GM23338 (cell line): Measurements from ENCODE around the gene FAM83B. TPM values are rescaled to one million over a fixed set of nuclear protein-coding genes. Genes with fewer than 3 reads are reported as not detected.
A peak's percentile ranks its signal among the peaks of the same experiment; 100 is the strongest.
"Not testable (repeated sequence)": the region's sequence is repeated elsewhere in the genome, so short reads cannot be mapped to it uniquely, and the experiment has no call there.

Experiments used
- ATAC-seq: fragments of 200-7000 bp; cut with Tn5 transposase; 3 replicates; pipeline ENCODE4 v1.9.1; 2020
- DNase-seq: peaks from one replicate; pipeline ENCODE4 v3.0.0-alpha.2; 2015; ENCODE audit warnings: low spot score
- H2AFZ ChIP-seq: fragments of 200-600 bp; sonication (generic); 2 replicates; pipeline ENCODE4 v1.8.0; 2016; ENCODE audit warnings: antibody characterized with exemption, mild to moderate bottlenecking, moderate library complexity
- H3F3A ChIP-seq: fragments of 200-600 bp; sonication (generic); replicated peaks from 2 replicates; pipeline ENCODE4 v1.8.0; 2017; ENCODE audit warnings: antibody characterized with exemption, mixed run types, low read depth
- H3K27ac ChIP-seq: fragments of 200-600 bp; sonication (generic); 2 replicates; pipeline ENCODE4 v1.6.1; 2016; ENCODE audit warnings: low read depth
- H3K27me3 ChIP-seq: fragments of 200-600 bp; sonication (generic); 2 replicates; pipeline ENCODE4 v1.8.0; 2016; ENCODE audit warnings: mild to moderate bottlenecking, mixed run types, moderate library complexity; ENCODE audit not compliant: insufficient read depth
- H3K36me3 ChIP-seq: fragments of 200-600 bp; sonication (generic); 2 replicates; pipeline ENCODE4 v1.8.0; 2016; ENCODE audit warnings: mild to moderate bottlenecking; ENCODE audit not compliant: insufficient read depth
- H3K4me1 ChIP-seq: fragments of 200-600 bp; sonication (generic); 2 replicates; pipeline ENCODE4 v1.8.0; 2016; ENCODE audit warnings: mild to moderate bottlenecking, moderate library complexity; ENCODE audit not compliant: insufficient read depth
- H3K4me2 ChIP-seq: fragments of 200-600 bp; sonication (generic); 2 replicates; pipeline ENCODE4 v1.7.1; 2017; ENCODE audit warnings: mixed run types
- H3K4me3 ChIP-seq: fragments of 200-600 bp; sonication (generic); 2 replicates; pipeline ENCODE4 v1.6.1; 2016; ENCODE audit warnings: mixed run types
- H3K79me2 ChIP-seq: fragments of 200-600 bp; sonication (generic); replicated peaks from 2 replicates; pipeline ENCODE4 v1.8.0; 2017; ENCODE audit warnings: mild to moderate bottlenecking; ENCODE audit not compliant: insufficient read depth
- H3K9me2 ChIP-seq: fragments of 200-600 bp; sonication (generic); 2 replicates; pipeline ENCODE4 v1.8.0; 2017; ENCODE audit not compliant: insufficient read depth
- H4K20me1 ChIP-seq: fragments of 200-600 bp; sonication (generic); replicated peaks from 2 replicates; pipeline ENCODE4 v1.8.0; 2017; ENCODE audit warnings: mild to moderate bottlenecking; ENCODE audit not compliant: insufficient read depth
- H3K27ac Mint-ChIP-seq: 2 replicates; pipeline ENCODE4 v1.8.0; 2020; ENCODE audit warnings: inconsistent platforms, mild to moderate bottlenecking, moderate library complexity, mixed read lengths
- H3K27me3 Mint-ChIP-seq: 3 replicates; pipeline ENCODE4 v1.8.0; 2022; ENCODE audit warnings: low read depth, mild to moderate bottlenecking, moderate library complexity, mixed read lengths, inconsistent platforms; ENCODE audit not compliant: insufficient read depth, poor library complexity
- H3K36me3 Mint-ChIP-seq: 3 replicates; pipeline ENCODE4 v1.8.0; 2021; ENCODE audit warnings: low read depth, mild to moderate bottlenecking, inconsistent platforms, moderate library complexity, mixed read lengths
- H3K4me1 Mint-ChIP-seq: 3 replicates; pipeline ENCODE4 v1.8.0; 2020; ENCODE audit warnings: mild to moderate bottlenecking, inconsistent platforms, mixed read lengths
- H3K4me3 Mint-ChIP-seq: 3 replicates; pipeline ENCODE4 v1.8.0; 2021; ENCODE audit warnings: moderate library complexity, mild to moderate bottlenecking, inconsistent platforms, mixed read lengths
- H3K9me3 Mint-ChIP-seq: 3 replicates; pipeline ENCODE4 v1.8.0; 2020; ENCODE audit warnings: moderate library complexity, mild to moderate bottlenecking, inconsistent platforms, mixed read lengths
- CREB1 ChIP-seq: fragments of 250-450 bp; sonication (Bioruptor Pico); IDR thresholded peaks from 2 replicates; pipeline ENCODE4 v1.5.0; 2020; ENCODE audit warnings: low read depth, mild to moderate bottlenecking, moderate library complexity
- CTCF ChIP-seq, 2 experiments: fragments of 200-600 bp in 1 of 2; sonication (generic) in 1 of 2; conservative IDR thresholded peaks; 2 replicates each; pipeline versions ENCODE4 v1.5.1 to v1.6.1; 2016 to 2017; ENCODE audit warnings: antibody characterized with exemption in 2 of 2, low read depth in 2 of 2, mild to moderate bottlenecking in 2 of 2, moderate library complexity in 1 of 2
- JUNB ChIP-seq: IDR thresholded peaks from one replicate; pipeline ENCODE4 v1.6.1; 2016; ENCODE audit warnings: antibody characterized with exemption; ENCODE audit not compliant: unreplicated experiment
- POLR2AphosphoS5 ChIP-seq: IDR thresholded peaks from 2 replicates; pipeline ENCODE4 v1.6.1; 2016; ENCODE audit warnings: antibody characterized with exemption, low read depth
- REST ChIP-seq: IDR thresholded peaks from one replicate; pipeline ENCODE4 v1.6.1; 2018; ENCODE audit warnings: antibody characterized with exemption; ENCODE audit not compliant: unreplicated experiment
- STAT1 ChIP-seq: IDR thresholded peaks from one replicate; pipeline ENCODE4 v1.6.1; 2016; ENCODE audit warnings: antibody characterized with exemption; ENCODE audit not compliant: unreplicated experiment
- ZNF114 ChIP-seq: fragments of 250-450 bp; sonication (Bioruptor Pico); IDR thresholded peaks from 2 replicates; pipeline ENCODE4 v1.5.0; 2020; ENCODE audit warnings: mild to moderate bottlenecking, moderate library complexity
- ZNF331 ChIP-seq: fragments of 250-450 bp; sonication (Bioruptor Pico); IDR thresholded peaks from 2 replicates; pipeline ENCODE4 v1.5.0; 2020; ENCODE audit warnings: low read depth, mild to moderate bottlenecking, moderate library complexity
- polyA plus RNA-seq: library from polyadenylated mRNA; unstranded; fragments of >200 nt; fragmentation: Nextera tagmentation; extraction: Ambion mirVana; gene quantifications from 2 replicates; pipeline ENCODE4 v1.2.1, GENCODE V29; 2016
- total RNA-seq: library from RNA; depleted of rRNA; stranded (reverse); fragments of >200 nt; shearing (Covaris generic); gene quantifications from 2 replicates; pipeline ENCODE4 v1.2.3, GENCODE V29; 2014
- TF ChIP-seq, protein P1 (sequence below): fragments of 250-450 bp; sonication (Bioruptor Pico); IDR thresholded peaks from 2 replicates; pipeline ENCODE4 v1.5.0; 2020; ENCODE audit warnings: mild to moderate bottlenecking, moderate library complexity
- TF ChIP-seq, protein P2 (sequence below): IDR thresholded peaks from 2 replicates; pipeline ENCODE4 v1.6.1; 2016; ENCODE audit warnings: antibody characterized with exemption

Gene FAM83B
- total and polyA plus RNA-seq, 2 experiments from 2014 or later, result 1.4 to 7.7 TPM

- not testable (repeated sequence) for H4K20me1 ChIP-seq, H3K4me1 ChIP-seq, H3K27ac ChIP-seq, H3K36me3 Mint-ChIP-seq, H3F3A ChIP-seq, H3K36me3 ChIP-seq, ATAC-seq, H3K9me3 Mint-ChIP-seq, H3K27me3 ChIP-seq, H3K79me2 ChIP-seq, H3K27me3 Mint-ChIP-seq, H3K4me3 Mint-ChIP-seq, H3K4me1 Mint-ChIP-seq, DNase-seq, H3K4me3 ChIP-seq
- H3K27ac Mint-ChIP-seq, result peak overlapping the region; percentile 84; the same call in 1 of the 2 replicates
- Histone ChIP-seq H3K4me2 (peak overlapping the region; percentile 21; the same call in 1 of the 2 replicates), H3K9me2 (peaks cover 12% of the 10 kb centered on the region; the same call in 1 of the 2 replicates), H2AFZ (peak overlapping the region; percentile 84; the same call in 1 of the 2 replicates)
Measured at GRCh38 chr6:54961372-54961771, 114.8 kb downstream of the FAM83B start.

DNA sequence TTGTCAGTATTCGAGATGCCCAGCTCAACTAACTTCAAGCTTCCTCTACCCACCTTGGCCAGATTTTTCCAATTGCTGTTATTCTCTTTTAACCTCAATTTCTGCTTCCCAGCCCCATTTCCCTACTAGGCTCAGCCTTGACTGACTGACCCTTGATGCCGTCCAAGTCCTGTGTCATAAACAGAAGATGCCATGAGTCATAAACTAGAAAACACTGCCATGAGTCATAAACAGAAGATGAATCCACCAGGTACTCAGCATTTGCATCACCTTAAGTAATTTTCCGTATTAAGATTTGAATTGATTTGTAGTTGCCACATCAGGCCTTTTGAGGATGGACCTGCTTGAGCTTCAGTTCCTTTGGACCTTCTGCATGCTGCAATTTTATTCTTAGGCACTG, 123.8 kb downstream of the FAM83B start:
- Histone ChIP-seq H3K36me3 (no peaks in the 10 kb centered on the region), H3K79me2 (no peaks in the 10 kb centered on the region), H2AFZ (no peak overlapping the region), H4K20me1 (no peaks in the 10 kb centered on the region), H3K27me3 (no peaks in the 10 kb centered on the region), H3K27ac (no peak overlapping the region), H3K9me2 (no peaks in the 10 kb centered on the region), H3F3A (no peaks in the 10 kb centered on the region), H3K4me2 (no peak overlapping the region), H3K4me1 (no peaks in the 10 kb centered on the region), H3K4me3 (no peak overlapping the region)
- Mint-ChIP-seq H3K4me1 (no peaks in the 10 kb centered on the region), H3K36me3 (no peaks in the 10 kb centered on the region), H3K27ac (no peak overlapping the region), H3K27me3 (peaks cover 2% of the 10 kb centered on the region), H3K9me3 (no peaks in the 10 kb centered on the region), H3K4me3 (no peak overlapping the region)
- DNase-seq (no peak), ATAC-seq (no peak)
- no peak for TF ChIP-seq STAT1
- no peak for TF ChIP-seq JUNB
- TF ChIP-seq ZNF114 (CRISPR knock-in tag), result no peak
- TF ChIP-seq POLR2AphosphoS5, result no peak
- TF ChIP-seq ZNF331, result no peak
- TF ChIP-seq REST, result no peak
- TF ChIP-seq, protein P1, sequence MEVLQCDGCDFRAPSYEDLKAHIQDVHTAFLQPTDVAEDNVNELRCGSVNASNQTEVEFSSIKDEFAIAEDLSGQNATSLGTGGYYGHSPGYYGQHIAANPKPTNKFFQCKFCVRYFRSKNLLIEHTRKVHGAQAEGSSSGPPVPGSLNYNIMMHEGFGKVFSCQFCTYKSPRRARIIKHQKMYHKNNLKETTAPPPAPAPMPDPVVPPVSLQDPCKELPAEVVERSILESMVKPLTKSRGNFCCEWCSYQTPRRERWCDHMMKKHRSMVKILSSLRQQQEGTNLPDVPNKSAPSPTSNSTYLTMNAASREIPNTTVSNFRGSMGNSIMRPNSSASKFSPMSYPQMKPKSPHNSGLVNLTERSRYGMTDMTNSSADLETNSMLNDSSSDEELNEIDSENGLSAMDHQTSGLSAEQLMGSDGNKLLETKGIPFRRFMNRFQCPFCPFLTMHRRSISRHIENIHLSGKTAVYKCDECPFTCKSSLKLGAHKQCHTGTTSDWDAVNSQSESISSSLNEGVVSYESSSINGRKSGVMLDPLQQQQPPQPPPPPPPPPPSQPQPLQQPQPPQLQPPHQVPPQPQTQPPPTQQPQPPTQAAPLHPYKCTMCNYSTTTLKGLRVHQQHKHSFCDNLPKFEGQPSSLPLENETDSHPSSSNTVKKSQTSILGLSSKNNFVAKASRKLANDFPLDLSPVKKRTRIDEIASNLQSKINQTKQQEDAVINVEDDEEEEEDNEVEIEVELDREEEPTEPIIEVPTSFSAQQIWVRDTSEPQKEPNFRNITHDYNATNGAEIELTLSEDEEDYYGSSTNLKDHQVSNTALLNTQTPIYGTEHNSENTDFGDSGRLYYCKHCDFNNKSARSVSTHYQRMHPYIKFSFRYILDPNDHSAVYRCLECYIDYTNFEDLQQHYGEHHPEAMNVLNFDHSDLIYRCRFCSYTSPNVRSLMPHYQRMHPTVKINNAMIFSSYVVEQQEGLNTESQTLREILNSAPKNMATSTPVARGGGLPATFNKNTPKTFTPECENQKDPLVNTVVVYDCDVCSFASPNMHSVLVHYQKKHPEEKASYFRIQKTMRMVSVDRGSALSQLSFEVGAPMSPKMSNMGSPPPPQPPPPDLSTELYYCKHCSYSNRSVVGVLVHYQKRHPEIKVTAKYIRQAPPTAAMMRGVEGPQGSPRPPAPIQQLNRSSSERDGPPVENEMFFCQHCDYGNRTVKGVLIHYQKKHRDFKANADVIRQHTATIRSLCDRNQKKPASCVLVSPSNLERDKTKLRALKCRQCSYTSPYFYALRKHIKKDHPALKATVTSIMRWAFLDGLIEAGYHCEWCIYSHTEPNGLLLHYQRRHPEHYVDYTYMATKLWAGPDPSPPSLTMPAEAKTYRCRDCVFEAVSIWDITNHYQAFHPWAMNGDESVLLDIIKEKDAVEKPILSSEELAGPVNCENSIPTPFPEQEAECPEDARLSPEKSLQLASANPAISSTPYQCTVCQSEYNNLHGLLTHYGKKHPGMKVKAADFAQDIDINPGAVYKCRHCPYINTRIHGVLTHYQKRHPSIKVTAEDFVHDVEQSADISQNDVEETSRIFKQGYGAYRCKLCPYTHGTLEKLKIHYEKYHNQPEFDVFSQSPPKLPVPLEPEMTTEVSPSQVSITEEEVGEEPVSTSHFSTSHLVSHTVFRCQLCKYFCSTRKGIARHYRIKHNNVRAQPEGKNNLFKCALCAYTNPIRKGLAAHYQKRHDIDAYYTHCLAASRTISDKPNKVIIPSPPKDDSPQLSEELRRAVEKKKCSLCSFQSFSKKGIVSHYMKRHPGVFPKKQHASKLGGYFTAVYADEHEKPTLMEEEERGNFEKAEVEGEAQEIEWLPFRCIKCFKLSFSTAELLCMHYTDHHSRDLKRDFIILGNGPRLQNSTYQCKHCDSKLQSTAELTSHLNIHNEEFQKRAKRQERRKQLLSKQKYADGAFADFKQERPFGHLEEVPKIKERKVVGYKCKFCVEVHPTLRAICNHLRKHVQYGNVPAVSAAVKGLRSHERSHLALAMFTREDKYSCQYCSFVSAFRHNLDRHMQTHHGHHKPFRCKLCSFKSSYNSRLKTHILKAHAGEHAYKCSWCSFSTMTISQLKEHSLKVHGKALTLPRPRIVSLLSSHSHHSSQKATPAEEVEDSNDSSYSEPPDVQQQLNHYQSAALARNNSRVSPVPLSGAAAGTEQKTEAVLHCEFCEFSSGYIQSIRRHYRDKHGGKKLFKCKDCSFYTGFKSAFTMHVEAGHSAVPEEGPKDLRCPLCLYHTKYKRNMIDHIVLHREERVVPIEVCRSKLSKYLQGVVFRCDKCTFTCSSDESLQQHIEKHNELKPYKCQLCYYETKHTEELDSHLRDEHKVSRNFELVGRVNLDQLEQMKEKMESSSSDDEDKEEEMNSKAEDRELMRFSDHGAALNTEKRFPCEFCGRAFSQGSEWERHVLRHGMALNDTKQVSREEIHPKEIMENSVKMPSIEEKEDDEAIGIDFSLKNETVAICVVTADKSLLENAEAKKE, result no peak
- TF ChIP-seq CTCF (conservative IDR thresholded peaks at IDR 0.05; ENCODE audit: low read depth in 2 of 2), result no peak
- TF ChIP-seq CREB1 (CRISPR knock-in tag), result no peak
- TF ChIP-seq, protein P2, sequence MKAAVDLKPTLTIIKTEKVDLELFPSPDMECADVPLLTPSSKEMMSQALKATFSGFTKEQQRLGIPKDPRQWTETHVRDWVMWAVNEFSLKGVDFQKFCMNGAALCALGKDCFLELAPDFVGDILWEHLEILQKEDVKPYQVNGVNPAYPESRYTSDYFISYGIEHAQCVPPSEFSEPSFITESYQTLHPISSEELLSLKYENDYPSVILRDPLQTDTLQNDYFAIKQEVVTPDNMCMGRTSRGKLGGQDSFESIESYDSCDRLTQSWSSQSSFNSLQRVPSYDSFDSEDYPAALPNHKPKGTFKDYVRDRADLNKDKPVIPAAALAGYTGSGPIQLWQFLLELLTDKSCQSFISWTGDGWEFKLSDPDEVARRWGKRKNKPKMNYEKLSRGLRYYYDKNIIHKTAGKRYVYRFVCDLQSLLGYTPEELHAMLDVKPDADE, result no peak
